SK-N-SH treated with all-trans-retinoic acid at 6 μM for 48 hours (cell line): ENCODE measurements around the gene GNAT3.

Experiments
- ARNTL ChIP-seq: fragments of 450-650 bp; formaldehyde crosslinking; IDR thresholded peaks from 2 replicates; pipeline ENCODE4 v1.5.0; 2020; ENCODE audit warnings: low read depth, mild to moderate bottlenecking, moderate library complexity, borderline replicate concordance
- CSDC2 ChIP-seq: fragments of 250-450 bp; sonication (Bioruptor Pico); IDR thresholded peaks from 2 replicates; pipeline ENCODE4 v1.5.0; 2020; ENCODE audit warnings: mild to moderate bottlenecking, moderate library complexity
- GLIS3 ChIP-seq: fragments of 250-450 bp; sonication (Bioruptor Pico); IDR thresholded peaks from 2 replicates; pipeline ENCODE4 v1.5.0; 2020; ENCODE audit warnings: mild to moderate bottlenecking, moderate library complexity
- ISL1 ChIP-seq: fragments of 250-450 bp; sonication (Bioruptor Pico); IDR thresholded peaks from 2 replicates; pipeline ENCODE4 v2.1.2; 2022; ENCODE audit warnings: mild to moderate bottlenecking, moderate library complexity
- PPARA ChIP-seq: fragments of 250-450 bp; sonication (Bioruptor Pico); IDR thresholded peaks from 2 replicates; pipeline ENCODE4 v1.5.0; 2020; ENCODE audit warnings: mild to moderate bottlenecking, borderline replicate concordance
- RARB ChIP-seq: fragments of 250-450 bp; sonication (Bioruptor Pico); IDR thresholded peaks from 2 replicates; pipeline ENCODE4 v1.8.0; 2021; ENCODE audit warnings: mild to moderate bottlenecking, moderate library complexity
- SNAI2 ChIP-seq: fragments of 250-450 bp; sonication (Bioruptor Pico); IDR thresholded peaks from 2 replicates; pipeline ENCODE4 v1.5.0; 2020; ENCODE audit warnings: mild to moderate bottlenecking, moderate library complexity
- ZFP3 ChIP-seq: fragments of 250-450 bp; sonication (Bioruptor Pico); IDR thresholded peaks from 2 replicates; pipeline ENCODE4 v1.5.0; 2020; ENCODE audit warnings: mild to moderate bottlenecking, moderate library complexity
- TF ChIP-seq, protein P1 (sequence below): fragments of 250-450 bp; sonication (Bioruptor Pico); IDR thresholded peaks from 2 replicates; pipeline ENCODE4 v1.8.0; 2020; ENCODE audit warnings: mild to moderate bottlenecking, moderate library complexity, borderline replicate concordance
- TF ChIP-seq, protein P2 (sequence below): fragments of 250-450 bp; sonication (Bioruptor Pico); IDR thresholded peaks from 2 replicates; pipeline ENCODE4 v1.5.1; 2021; ENCODE audit warnings: mild to moderate bottlenecking, moderate library complexity

DNA sequence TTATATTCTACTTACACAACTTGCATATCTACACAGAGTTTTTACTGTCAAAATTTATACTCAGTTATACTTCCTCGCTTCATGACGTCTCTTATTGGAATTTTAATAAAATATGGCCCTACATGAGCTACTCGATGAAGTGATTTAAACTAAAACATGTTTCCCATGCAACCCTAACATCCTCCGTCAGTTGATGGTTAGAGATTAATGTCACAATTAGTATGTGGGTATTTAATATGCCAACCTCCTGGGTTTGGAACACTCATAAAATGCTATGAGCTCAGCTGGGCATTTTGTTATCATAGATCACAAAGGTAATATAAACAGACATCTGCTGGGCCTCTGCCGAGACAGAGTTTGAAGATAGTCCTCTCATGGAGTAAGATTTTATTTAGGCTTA lies 66.5 kb downstream of the GNAT3 start:
- TF ChIP-seq CSDC2 (CRISPR knock-in tag) (no peak), GLIS3 (CRISPR knock-in tag) (no peak), ARNTL (CRISPR knock-in tag) (no peak), ISL1 (peak; percentile 99), SNAI2 (CRISPR knock-in tag) (no peak), PPARA (CRISPR knock-in tag) (no peak), ZFP3 (CRISPR knock-in tag) (peak; percentile 67; the same call in 1 of the 2 replicates), RARB (peak; percentile 93)
- TF ChIP-seq, protein P1, sequence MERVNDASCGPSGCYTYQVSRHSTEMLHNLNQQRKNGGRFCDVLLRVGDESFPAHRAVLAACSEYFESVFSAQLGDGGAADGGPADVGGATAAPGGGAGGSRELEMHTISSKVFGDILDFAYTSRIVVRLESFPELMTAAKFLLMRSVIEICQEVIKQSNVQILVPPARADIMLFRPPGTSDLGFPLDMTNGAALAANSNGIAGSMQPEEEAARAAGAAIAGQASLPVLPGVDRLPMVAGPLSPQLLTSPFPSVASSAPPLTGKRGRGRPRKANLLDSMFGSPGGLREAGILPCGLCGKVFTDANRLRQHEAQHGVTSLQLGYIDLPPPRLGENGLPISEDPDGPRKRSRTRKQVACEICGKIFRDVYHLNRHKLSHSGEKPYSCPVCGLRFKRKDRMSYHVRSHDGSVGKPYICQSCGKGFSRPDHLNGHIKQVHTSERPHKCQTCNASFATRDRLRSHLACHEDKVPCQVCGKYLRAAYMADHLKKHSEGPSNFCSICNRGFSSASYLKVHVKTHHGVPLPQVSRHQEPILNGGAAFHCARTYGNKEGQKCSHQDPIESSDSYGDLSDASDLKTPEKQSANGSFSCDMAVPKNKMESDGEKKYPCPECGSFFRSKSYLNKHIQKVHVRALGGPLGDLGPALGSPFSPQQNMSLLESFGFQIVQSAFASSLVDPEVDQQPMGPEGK: peak; percentile 95
- TF ChIP-seq, protein P2, sequence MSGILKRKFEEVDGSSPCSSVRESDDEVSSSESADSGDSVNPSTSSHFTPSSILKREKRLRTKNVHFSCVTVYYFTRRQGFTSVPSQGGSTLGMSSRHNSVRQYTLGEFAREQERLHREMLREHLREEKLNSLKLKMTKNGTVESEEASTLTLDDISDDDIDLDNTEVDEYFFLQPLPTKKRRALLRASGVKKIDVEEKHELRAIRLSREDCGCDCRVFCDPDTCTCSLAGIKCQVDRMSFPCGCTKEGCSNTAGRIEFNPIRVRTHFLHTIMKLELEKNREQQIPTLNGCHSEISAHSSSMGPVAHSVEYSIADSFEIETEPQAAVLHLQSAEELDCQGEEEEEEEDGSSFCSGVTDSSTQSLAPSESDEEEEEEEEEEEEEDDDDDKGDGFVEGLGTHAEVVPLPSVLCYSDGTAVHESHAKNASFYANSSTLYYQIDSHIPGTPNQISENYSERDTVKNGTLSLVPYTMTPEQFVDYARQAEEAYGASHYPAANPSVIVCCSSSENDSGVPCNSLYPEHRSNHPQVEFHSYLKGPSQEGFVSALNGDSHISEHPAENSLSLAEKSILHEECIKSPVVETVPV (CRISPR knock-in tag): 0 out of 2 replicates have a peak, but pooled peaks have one; percentile 56
